Neural crest cell (in vitro differentiated cells): ENCODE results near the gene FOXN1. TPM values are rescaled to one million over a fixed set of nuclear protein-coding genes. Genes with fewer than 3 reads are reported as not detected.
A peak's percentile ranks its signal among the peaks of the same experiment; 100 is the strongest.

ENCODE experiments used
- DNase-seq: peaks from one replicate; pipeline ENCODE4 v3.0.0; 2021; ENCODE audit warnings: low read depth, mixed read lengths, low spot score
- H3K27ac Mint-ChIP-seq: one replicate; pipeline ENCODE4 v1.8.0; 2021; ENCODE audit warnings: mild to moderate bottlenecking, mixed read lengths; ENCODE audit not compliant: unreplicated experiment
- H3K27me3 Mint-ChIP-seq: 2 replicates; pipeline ENCODE4 v1.8.0; 2021; ENCODE audit warnings: low read depth, mild to moderate bottlenecking, mixed read lengths
- H3K36me3 Mint-ChIP-seq: 2 replicates; pipeline ENCODE4 v1.8.0; 2021; ENCODE audit warnings: low read depth, mild to moderate bottlenecking, mixed read lengths
- H3K4me1 Mint-ChIP-seq: 2 replicates; pipeline ENCODE4 v1.8.0; 2021; ENCODE audit warnings: mixed read lengths
- H3K4me3 Mint-ChIP-seq: one replicate; pipeline ENCODE4 v1.8.0; 2021; ENCODE audit warnings: mild to moderate bottlenecking, mixed read lengths
- H3K9me3 Mint-ChIP-seq: 2 replicates; pipeline ENCODE4 v1.8.0; 2021; ENCODE audit warnings: mixed read lengths
- total RNA-seq: library from RNA; stranded (reverse); gene quantifications from 2 replicates; pipeline ENCODE4 v1.2.1, GENCODE V29; 2021
- TF ChIP-seq, protein P1 (sequence below): fragments of 200-600 bp; sonication (generic); conservative IDR thresholded peaks from 2 replicates; pipeline ENCODE4 v1.5.0; 2021; ENCODE audit warnings: antibody characterized with exemption, mild to moderate bottlenecking

Gene FOXN1
- total RNA-seq, 1 donor from 2014 or later, result not detected

DNA sequence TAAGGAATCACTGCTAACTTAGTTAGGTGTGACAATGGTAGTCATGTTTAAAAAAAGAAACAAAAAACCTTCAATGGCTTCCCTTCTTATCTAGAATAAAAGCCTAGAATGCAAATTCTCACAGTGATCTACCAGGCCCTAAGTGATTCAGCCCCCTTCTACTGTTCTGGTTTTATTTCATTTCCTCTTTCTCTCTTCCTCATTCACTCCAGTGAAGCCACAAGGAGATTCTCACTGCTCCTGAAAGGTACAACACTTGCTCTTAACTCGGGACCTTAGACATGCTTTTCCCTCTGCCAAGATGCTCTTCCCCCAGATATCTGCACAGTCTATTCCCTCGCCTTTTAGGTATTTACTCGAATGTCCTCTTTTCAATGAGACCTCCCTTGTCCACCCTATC is 61.5 kb downstream of the FOXN1 start:
- Mint-ChIP-seq H3K4me3 (peak overlapping the region; percentile 31), H3K9me3 (no peaks in the 10 kb centered on the region), H3K27ac (no peak overlapping the region)

GRCh38 chr17:28569446-28569845 is 63.3 kb downstream of the FOXN1 start:
- peaks cover 6% of the 10 kb centered on the region for H3K36me3 Mint-ChIP-seq
- peaks cover 31% of the 10 kb centered on the region for H3K4me1 Mint-ChIP-seq
- no peaks in the 10 kb centered on the region for H3K27me3 Mint-ChIP-seq
- H3K27ac Mint-ChIP-seq, result no peak overlapping the region
- no peak for DNase-seq
- H3K4me3 Mint-ChIP-seq, result peak overlapping the region; percentile 95
- TF ChIP-seq, protein P1, sequence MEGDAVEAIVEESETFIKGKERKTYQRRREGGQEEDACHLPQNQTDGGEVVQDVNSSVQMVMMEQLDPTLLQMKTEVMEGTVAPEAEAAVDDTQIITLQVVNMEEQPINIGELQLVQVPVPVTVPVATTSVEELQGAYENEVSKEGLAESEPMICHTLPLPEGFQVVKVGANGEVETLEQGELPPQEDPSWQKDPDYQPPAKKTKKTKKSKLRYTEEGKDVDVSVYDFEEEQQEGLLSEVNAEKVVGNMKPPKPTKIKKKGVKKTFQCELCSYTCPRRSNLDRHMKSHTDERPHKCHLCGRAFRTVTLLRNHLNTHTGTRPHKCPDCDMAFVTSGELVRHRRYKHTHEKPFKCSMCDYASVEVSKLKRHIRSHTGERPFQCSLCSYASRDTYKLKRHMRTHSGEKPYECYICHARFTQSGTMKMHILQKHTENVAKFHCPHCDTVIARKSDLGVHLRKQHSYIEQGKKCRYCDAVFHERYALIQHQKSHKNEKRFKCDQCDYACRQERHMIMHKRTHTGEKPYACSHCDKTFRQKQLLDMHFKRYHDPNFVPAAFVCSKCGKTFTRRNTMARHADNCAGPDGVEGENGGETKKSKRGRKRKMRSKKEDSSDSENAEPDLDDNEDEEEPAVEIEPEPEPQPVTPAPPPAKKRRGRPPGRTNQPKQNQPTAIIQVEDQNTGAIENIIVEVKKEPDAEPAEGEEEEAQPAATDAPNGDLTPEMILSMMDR, result no peak
- no peaks in the 10 kb centered on the region for H3K9me3 Mint-ChIP-seq

More for the DNA sequence above, 61.5 kb downstream of the FOXN1 start:
- peaks cover 6% of the 10 kb centered on the region for H3K36me3 Mint-ChIP-seq
- no peak for DNase-seq
- H3K27me3 Mint-ChIP-seq, result no peaks in the 10 kb centered on the region
- H3K4me1 Mint-ChIP-seq, result peaks cover 31% of the 10 kb centered on the region
- TF ChIP-seq, protein P1, result no peak

DNA sequence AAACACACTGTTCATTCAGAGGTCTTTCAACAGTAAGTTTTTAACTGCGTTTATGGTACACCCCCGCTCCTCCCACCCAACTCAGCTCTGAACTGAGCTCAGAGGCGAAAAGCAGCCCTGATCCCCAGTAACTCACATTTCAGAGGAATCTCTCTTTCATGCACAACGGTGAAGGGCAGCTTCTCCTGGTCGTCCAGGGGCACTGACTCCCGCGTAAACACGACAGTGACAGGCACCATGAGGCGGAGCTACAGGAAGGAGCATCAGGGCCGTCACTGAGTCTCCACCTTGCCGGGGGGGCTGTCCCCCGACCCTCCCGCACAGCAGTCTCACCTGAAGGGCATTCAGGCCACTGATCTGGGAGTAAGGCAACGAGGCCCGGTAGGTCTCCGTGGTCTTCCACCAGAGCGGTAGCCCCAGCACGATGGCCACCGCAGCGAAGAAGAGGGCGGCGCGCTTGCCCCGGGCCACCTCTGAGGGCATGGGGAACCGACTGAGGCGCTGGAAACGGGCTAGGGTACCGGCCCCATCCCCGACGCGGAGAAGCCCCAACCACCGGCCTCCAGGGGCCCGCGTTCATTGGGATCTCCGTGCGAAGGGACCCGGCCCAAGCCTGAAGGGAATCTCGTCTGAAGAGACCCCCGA is 64.7 kb downstream of the FOXN1 start:
- TF ChIP-seq, protein P1, result no peak
- Mint-ChIP-seq H3K4me3 (peak overlapping the region; percentile 95), H3K9me3 (no peaks in the 10 kb centered on the region), H3K27me3 (no peaks in the 10 kb centered on the region), H3K36me3 (peaks cover 6% of the 10 kb centered on the region), H3K27ac (peak overlapping the region; percentile 35), H3K4me1 (peaks cover 31% of the 10 kb centered on the region)
- peak; percentile 20 for DNase-seq

DNA sequence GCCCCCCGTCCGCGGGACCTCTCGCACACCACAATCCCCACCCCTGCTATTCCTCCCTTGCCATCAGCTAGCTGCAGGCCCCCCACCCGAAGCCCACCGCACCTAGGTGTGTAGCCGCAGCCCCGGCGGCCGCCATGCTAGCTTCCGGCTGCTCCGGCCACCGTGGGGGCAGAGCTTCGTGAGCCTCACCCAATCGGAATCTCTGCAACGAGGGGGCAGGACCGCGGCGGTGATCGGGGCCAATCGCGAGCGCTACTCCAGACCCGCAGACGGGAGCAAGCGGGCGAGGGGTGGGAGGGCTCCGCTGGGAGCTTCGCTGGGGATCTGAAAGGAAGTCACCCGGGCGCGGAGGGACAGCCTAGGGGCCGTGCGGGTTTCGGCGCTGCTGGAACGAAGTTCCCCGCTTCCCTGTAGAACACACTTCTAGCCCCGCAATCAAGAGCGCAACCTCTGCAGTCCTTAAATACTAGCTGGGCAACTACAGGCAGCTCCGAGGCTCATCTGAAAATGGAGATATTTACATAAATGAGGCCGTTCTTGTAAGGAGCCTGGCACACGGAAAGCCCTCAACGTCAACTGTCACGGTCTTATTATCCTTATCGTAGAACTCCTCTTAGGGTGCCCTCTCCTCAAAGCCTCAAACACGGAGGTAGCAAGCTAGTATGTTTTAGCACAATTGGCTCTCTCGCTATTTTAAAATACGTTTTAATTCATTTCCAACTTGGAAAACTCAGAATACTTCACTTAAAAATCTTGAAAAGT is 65.4 kb downstream of the FOXN1 start, which contains the start of gene PIGS:
Gene PIGS, minus strand, starts transcription at position 164 of the 762 bp plus-strand sequence. Its CDS starts 28 bp downstream, at position 136.
- peaks cover 38% of the 10 kb centered on the region for H3K4me1 Mint-ChIP-seq
- TF ChIP-seq, protein P1, result no peak
- H3K27me3 Mint-ChIP-seq, result no peaks in the 10 kb centered on the region
- peaks cover 6% of the 10 kb centered on the region for H3K36me3 Mint-ChIP-seq
- peak within 1 kb of the TSS; percentile 95 for H3K4me3 Mint-ChIP-seq
- H3K9me3 Mint-ChIP-seq, result no peaks in the 10 kb centered on the region
- peak; percentile 91 for DNase-seq
- H3K27ac Mint-ChIP-seq, result peak within 1 kb of the TSS; percentile 35

- no peaks in the 10 kb centered on the region for H3K27me3 Mint-ChIP-seq
- no peak overlapping the region for H3K27ac Mint-ChIP-seq
- H3K4me1 Mint-ChIP-seq, result peaks cover 44% of the 10 kb centered on the region
- H3K9me3 Mint-ChIP-seq, result no peaks in the 10 kb centered on the region
- no peak for DNase-seq
- H3K36me3 Mint-ChIP-seq, result peaks cover 10% of the 10 kb centered on the region
- TF ChIP-seq, protein P1, result no peak
- peak overlapping the region; percentile 95 for H3K4me3 Mint-ChIP-seq
Measured at GRCh38 chr17:28572259-28573039, 66.3 kb downstream of the FOXN1 start.
